Kidney glomerular epithelial cell (primary cell): ENCODE results near the gene TRIM36.
A peak's percentile ranks its signal among the peaks of the same experiment; 100 is the strongest.

Experiments used
- DNase-seq: peaks from one replicate; lab custom pipeline; 2025; lab: John Stamatoyannopoulos, UW

The TRIM36 gene

GRCh38 chr5:115166744-115167393 lies 2.8 kb downstream of the TRIM36 start:
- DNase-seq: no peak

GRCh38 chr5:115165790-115166189 lies 3.9 kb downstream of the TRIM36 start:
- DNase-seq: no peak

GRCh38 chr5:115160975-115161475 lies 8.7 kb downstream of the TRIM36 start:
- no peak for DNase-seq

GRCh38 chr5:115151208-115151805 lies 18.4 kb downstream of the TRIM36 start:
- no peak for DNase-seq

GRCh38 chr5:115150512-115150911 lies 19.2 kb downstream of the TRIM36 start:
- no peak for DNase-seq

- DNase-seq: no peak
Observed at GRCh38 chr5:115147052-115147451, 22.7 kb downstream of the TRIM36 start.

- DNase-seq: no peak
Observed at GRCh38 chr5:115136294-115136693, 33.4 kb downstream of the TRIM36 start.

- DNase-seq: no peak
Observed at GRCh38 chr5:115132465-115132864, 37.2 kb downstream of the TRIM36 start.

GRCh38 chr5:115126303-115126702 lies 43.4 kb downstream of the TRIM36 start:
- DNase-seq: no peak

- DNase-seq: no peak
Observed at GRCh38 chr5:115124741-115125140, 45.0 kb downstream of the TRIM36 start.

- no peak for DNase-seq
Observed at GRCh38 chr5:115116001-115116400, 53.7 kb downstream of the TRIM36 start.

GRCh38 chr5:115109840-115110239 lies 59.9 kb downstream of the TRIM36 start:
- no peak for DNase-seq

- no peak for DNase-seq
Observed at GRCh38 chr5:115109356-115109755, 60.4 kb downstream of the TRIM36 start.

GRCh38 chr5:115100319-115100955 lies 69.3 kb downstream of the TRIM36 start:
- DNase-seq: no peak

- peak; percentile 16 for DNase-seq
Observed at GRCh38 chr5:115098041-115098702, 71.5 kb downstream of the TRIM36 start.

GRCh38 chr5:115097236-115097635 lies 72.5 kb downstream of the TRIM36 start:
- DNase-seq: no peak

- no peak for DNase-seq
Observed at GRCh38 chr5:115096034-115096769, 73.5 kb downstream of the TRIM36 start.

- no peak for DNase-seq
Observed at GRCh38 chr5:115087951-115088350, 81.8 kb downstream of the TRIM36 start.

- no peak for DNase-seq
Observed at GRCh38 chr5:115086473-115086872, 83.2 kb downstream of the TRIM36 start.

- DNase-seq: no peak
Observed at GRCh38 chr5:115084246-115084793, 85.4 kb downstream of the TRIM36 start.

- no peak for DNase-seq
Observed at GRCh38 chr5:115079924-115080623, 89.6 kb downstream of the TRIM36 start.
